Stimulated activated CD8-positive, alpha-beta memory T cell treated with anti-CD3 and anti-CD28 coated beads, Interleukin-7, amount 100 ng/mL, for 24 hours (primary cell): ENCODE measurements around the gene CFAP46.
"Not testable (repeated sequence)": the region's sequence is repeated elsewhere in the genome, so short reads cannot be mapped to it uniquely, and the experiment has no call there.

Source experiments
- DNase-seq: peaks from one replicate; pipeline ENCODE4 v3.0.0-alpha.2; 2020; ENCODE audit warnings: low read depth

The CFAP46 gene

GRCh38 chr10:132962623-132963429 lies 20.5 kb upstream of the CFAP46 start:
- DNase-seq = no peak

- DNase-seq = peak; percentile 43
Measured at GRCh38 chr10:132961787-132962622, 19.6 kb upstream of the CFAP46 start.

- no peak for DNase-seq
Measured at GRCh38 chr10:132961420-132961786, 19.0 kb upstream of the CFAP46 start.

- DNase-seq = no peak
Measured at GRCh38 chr10:132960631-132961419, 18.5 kb upstream of the CFAP46 start.

GRCh38 chr10:132960071-132960472 lies 17.7 kb upstream of the CFAP46 start:
- DNase-seq = no peak

- DNase-seq = no peak
Measured at GRCh38 chr10:132959559-132959961, 17.2 kb upstream of the CFAP46 start.

GRCh38 chr10:132958883-132959558 lies 16.7 kb upstream of the CFAP46 start:
- no peak for DNase-seq

- DNase-seq = no peak
Measured at GRCh38 chr10:132957981-132958882, 15.9 kb upstream of the CFAP46 start.

- DNase-seq = no peak
Measured at GRCh38 chr10:132957131-132957530, 14.8 kb upstream of the CFAP46 start.

GRCh38 chr10:132956259-132956658 lies 13.9 kb upstream of the CFAP46 start:
- not testable (repeated sequence) for DNase-seq

GRCh38 chr10:132955479-132955878 lies 13.1 kb upstream of the CFAP46 start:
- no peak for DNase-seq

GRCh38 chr10:132953428-132953827 lies 11.1 kb upstream of the CFAP46 start:
- DNase-seq = no peak

- DNase-seq = no peak
Measured at GRCh38 chr10:132951926-132952325, 9.6 kb upstream of the CFAP46 start.

- DNase-seq = no peak
Measured at GRCh38 chr10:132948351-132948750, 6.0 kb upstream of the CFAP46 start.

GRCh38 chr10:132947843-132948242 lies 5.5 kb upstream of the CFAP46 start:
- DNase-seq = no peak

GRCh38 chr10:132946806-132947546 lies 4.6 kb upstream of the CFAP46 start:
- no peak for DNase-seq

GRCh38 chr10:132946311-132946710 lies 3.9 kb upstream of the CFAP46 start:
- DNase-seq = no peak

GRCh38 chr10:132945894-132946255 lies 3.5 kb upstream of the CFAP46 start:
- DNase-seq = no peak

- no peak for DNase-seq
Measured at GRCh38 chr10:132945125-132945893, 2.9 kb upstream of the CFAP46 start.
